ENCODE measurements around the gene GGT6. TPM values are rescaled to one million over a fixed set of nuclear protein-coding genes. Genes with fewer than 3 reads are reported as not detected.
"Not testable (repeated sequence)": the region's sequence is repeated elsewhere in the genome, so short reads cannot be mapped to it uniquely, and the experiment has no call there.

Gene GGT6
- total RNA-seq = not detected
- long read RNA-seq = 0 reads

DNA sequence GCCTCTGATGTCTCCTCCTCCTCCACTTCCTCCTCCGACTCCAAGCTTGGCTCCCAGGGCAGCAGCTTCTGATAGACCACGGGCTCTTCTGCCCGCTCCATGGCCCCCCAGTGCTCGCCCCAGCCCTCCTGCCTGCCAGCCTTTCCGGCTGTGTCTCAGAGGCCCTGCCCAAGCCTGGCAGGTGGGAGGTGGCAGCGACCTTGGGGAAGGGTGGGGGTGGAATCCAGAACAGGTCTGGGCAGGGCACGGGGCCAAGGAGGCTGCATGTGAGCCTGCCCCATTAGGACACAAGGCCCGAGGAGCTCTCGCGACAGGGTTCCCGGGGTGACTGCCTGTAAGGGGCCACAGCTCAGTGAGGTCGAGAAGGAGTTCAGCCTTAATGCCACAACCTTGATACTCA, at the start of gene GGT6:
Gene GGT6 (minus strand): TSS at position 157 of the 400 bp plus-strand sequence. CDS start 56 bp downstream, at position 101.
- no peak for DNase-seq (ENCODE audit: low spot score)

- DNase-seq (ENCODE audit: low spot score) = no peak
Measured at GRCh38 chr17:4610162-4610561, 49.8 kb upstream of the GGT6 start.

DNA sequence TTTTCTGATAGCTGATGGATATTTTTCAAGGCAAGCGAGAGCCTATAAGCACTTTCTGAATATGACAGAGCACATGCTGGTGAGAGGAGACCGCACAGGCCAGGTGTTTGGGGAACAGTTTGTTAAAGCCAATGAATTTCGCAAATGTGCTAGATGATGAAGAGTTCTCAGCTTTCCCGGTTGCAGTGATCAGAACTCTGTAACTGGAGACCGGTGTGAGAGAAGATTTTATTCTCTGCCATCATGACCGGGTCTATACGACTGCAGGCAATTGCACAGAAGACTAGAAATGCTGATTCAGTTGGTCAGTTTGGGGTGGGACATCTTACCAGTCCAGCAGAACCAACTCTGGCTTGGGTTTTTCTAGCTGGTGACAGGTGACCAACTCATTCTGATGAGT, 49.4 kb upstream of the GGT6 start:
- no peak for DNase-seq (ENCODE audit: low spot score)

DNA sequence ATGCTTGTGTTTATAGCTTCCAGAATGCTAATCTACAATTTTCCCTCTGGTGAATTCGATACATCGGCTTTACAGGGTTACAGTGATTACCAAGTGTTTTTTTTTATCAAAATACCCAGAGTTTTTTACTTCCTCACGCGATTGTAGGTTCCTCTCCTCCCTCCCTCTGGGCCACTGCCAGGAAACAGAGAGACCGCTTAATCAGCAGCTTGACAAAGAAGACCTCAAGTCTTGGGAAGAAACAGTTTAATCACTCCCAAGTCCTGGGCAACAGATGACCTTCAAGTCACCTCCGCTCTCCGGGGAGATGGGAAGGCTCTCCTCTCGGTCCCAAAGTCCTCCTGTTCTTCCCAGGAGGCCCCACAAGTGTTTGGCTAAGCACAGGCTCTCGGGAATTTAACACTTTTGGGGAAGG, 47.4 kb upstream of the GGT6 start:
- DNase-seq (ENCODE audit: low spot score) = no peak

DNA sequence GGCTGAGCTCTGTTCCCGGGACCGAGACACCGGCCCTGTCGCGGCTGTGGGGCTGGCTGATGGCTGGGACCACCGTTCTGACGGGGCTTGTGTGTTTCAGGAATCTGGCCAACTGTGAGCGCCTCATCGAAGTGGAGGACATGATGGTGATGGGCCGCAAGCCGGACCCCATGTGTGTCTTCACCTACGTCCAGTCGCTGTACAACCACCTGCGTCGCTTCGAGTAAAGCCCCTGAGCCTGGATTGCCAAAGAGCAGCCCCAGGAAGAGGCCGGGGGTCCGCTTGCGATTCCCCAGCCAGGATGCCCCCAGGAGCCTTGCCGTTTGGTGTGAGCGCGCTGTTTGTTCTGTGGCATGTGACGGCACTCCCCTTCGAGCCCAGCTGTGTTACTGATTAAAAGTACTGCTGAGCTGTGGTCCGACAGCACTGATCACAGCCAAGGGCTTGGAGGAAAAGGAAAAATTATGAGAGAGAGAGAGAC, 46.9 kb upstream of the GGT6 start:
- no peak for DNase-seq (ENCODE audit: low spot score)

- no peak for DNase-seq (ENCODE audit: low spot score)
Measured at GRCh38 chr17:4605826-4606225, 45.4 kb upstream of the GGT6 start.

DNA sequence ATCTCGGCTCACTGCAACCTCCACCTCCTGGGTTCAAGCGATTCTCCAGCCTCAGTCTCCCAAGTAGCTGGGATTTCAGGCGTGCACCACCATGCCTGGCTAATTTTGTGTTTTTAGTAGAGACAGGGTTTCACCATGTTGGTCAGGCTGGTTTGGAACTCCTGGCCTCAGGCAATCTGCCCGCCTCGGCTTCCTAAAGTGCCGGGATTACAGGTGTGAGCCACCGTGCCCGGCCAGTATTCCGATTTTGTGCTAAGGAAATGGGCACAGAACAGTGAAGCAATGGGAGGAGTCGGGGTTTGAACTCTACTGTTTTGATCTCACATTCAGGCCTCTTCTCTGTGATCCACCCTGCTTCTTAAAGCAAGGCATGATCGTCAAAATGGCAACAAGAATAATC, 44.4 kb upstream of the GGT6 start:
- not testable (repeated sequence) for DNase-seq (ENCODE audit: low spot score)

DNA sequence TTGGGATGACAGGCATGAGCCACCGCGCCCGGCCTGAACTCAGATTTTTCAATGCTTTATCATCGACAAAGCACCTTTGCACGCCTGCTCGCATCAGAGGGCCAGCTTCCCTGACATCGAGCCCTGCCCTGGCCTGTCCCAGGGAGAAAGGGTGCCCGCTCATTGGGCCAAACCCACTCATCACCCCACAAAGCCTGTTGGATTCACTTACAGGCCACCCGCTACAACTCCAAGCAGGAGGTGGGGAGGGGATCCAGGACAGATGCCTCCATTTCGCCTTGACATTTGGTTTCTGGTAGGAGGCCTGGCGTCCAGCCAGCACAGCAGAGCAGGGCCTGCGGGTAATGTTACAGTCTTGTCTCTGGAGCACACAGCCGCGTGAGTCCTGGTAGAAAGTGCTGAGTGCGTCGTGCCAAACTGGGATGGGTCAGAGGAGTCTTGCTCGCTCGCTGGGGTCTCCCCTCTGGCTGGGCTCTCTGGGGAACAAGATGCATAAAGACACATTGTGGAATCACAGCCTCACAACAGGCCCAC, 43.8 kb upstream of the GGT6 start:
- no peak for DNase-seq (ENCODE audit: low spot score)

DNA sequence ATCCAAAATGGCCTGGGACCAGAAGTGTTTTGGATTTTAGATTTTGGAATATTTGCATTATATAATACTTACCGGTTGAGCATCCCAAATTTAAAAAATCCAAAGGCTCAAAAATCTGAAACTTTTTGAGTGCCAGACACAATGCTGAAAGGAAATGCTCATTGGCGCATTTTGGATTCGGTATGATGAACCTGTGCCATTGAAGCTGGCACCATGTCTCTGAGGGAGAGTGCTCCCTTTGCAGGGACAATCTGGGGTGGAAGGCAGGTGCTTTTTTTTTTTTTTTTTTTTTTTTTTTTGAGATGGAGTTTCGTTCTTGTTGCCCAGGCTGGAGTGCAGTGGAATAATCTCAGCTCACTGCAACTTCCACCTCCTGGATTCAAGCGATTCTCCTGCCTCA, 41.7 kb upstream of the GGT6 start:
- DNase-seq (ENCODE audit: low spot score) = no peak

DNA sequence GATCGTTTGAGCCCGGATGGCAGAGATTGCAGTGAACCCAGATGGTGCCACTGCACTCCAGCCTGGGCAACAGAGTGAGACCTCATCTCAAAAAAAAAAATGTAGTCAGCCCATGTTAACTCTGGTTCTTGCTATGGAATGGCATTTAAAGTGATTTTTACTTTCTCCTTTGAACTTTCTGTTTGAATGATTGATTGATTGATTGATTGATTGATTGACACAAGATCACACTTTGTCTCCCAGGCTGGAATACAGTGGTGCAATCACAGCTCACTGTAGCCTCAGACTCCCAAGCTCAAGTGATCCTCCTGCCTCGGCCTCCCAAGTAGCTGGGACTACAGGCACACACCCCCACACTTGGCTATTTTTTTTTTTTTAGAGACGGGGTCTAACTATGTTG, 40.9 kb upstream of the GGT6 start:
- no peak for DNase-seq (ENCODE audit: low spot score)

DNA sequence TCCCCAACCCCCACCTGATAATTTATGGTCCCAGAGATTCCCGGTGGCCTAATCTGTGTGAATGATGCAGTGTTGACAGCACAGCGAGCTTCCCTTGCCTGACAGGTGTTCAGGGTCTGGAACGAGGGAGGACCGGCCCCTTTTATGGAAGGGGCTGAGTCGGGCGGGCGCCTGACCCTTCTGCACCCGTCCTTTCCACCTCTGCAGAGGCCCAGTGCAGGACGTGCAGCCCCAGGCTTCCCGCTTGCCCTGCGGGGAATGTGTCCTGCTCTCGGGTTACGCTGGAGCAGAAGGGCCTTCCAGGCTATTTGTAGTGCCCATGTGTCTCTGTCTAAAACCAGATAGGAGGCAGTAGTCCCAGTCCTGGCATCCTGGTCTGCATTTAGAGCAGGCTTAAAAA, 40.2 kb upstream of the GGT6 start:
- no peak for DNase-seq (ENCODE audit: low spot score)

- no peak for DNase-seq (ENCODE audit: low spot score)
Measured at GRCh38 chr17:4599505-4600281, 39.3 kb upstream of the GGT6 start.

GRCh38 chr17:4598776-4599504, 38.6 kb upstream of the GGT6 start:
- no peak for DNase-seq (ENCODE audit: low spot score)

GRCh38 chr17:4597975-4598374, 37.6 kb upstream of the GGT6 start:
- no peak for DNase-seq (ENCODE audit: low spot score)

DNA sequence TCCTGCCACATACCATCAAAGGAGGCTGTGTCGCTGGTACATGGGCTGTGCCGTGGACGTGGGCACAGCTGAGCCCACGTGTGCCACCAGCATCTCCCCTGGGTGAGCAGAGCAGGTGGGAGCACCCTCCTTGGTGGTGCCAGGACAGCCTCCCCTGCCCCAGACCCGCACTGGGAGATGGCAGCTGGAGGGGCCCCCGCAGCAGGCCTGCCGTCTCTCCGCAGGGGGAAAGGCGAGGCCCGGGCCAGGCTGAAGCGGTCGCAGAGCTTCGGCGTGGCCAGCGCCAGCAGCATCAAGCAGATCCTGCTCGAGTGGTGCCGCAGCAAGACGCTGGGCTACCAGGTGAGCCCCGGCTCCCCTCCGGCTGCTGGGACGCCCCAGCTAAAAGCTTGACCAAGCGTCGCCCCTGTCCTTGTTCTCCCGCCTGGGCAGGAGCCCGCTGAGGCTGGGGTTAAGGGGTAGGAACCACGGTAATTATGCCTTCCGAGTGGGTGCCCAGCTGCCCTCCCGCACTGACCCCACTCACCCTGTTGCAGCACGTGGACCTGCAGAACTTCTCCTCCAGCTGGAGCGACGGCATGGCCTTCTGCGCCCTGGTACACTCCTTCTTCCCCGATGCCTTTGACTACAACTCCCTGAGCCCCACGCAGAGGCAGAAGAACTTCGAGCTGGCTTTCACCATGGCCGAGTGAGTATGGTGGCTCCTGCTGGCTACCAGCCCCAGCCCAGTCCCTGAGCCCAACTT, 36.4 kb upstream of the GGT6 start:
- no peak for DNase-seq (ENCODE audit: low spot score)

DNA sequence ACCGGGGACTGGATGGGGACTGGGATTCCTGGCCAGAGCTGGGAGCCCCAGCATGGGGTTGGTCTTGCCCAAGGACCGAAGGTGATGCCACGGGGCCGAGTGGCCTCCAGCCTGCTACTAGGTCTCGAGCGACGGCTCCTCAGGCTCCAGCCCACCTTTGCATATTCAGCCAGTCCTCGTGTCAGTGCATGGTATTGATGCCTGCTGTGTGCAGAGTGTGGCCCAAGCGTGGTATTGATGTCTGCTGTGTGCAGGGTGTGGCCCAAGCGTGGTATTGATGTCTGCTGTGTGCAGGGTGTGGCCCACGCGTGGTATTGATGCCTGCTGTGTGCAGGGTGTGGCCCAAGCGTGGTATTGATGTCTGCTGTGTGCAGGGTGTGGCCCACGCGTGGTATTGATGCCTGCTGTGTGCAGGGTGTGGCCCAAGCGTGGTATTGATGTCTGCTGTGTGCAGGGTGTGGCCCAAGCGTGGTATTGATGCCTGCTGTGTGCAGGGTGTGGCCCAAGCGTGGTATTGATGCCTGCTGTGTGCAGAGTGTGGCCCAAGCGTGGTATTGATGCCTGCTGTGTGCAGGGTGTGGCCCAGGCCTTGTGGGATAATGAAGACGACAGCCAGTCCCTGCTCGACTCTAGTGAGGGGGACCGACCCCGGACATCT, 35.4 kb upstream of the GGT6 start:
- not testable (repeated sequence) for DNase-seq (ENCODE audit: low spot score)

GRCh38 chr17:4594931-4595684, 34.7 kb upstream of the GGT6 start:
- DNase-seq (ENCODE audit: low spot score) = no peak

GRCh38 chr17:4594406-4594805, 34.0 kb upstream of the GGT6 start:
- no peak for DNase-seq (ENCODE audit: low spot score)

GRCh38 chr17:4593021-4593421, 32.6 kb upstream of the GGT6 start:
- DNase-seq (ENCODE audit: low spot score) = no peak

All from mesenteric fat pad (tissue), 1 donor.